Fibroblast of skin of abdomen (primary cell): ENCODE measurements around the gene PEAK1.
"Not testable (repeated sequence)": the region's sequence is repeated elsewhere in the genome, so short reads cannot be mapped to it uniquely, and the experiment has no call there.

Experiments
- DNase-seq: peaks from one replicate; pipeline ENCODE4 v3.0.0-alpha.2; 2013

PEAK1 gene

GRCh38 chr15:77221708-77222107 is 198.2 kb downstream of the PEAK1 start:
- DNase-seq: no peak

DNA sequence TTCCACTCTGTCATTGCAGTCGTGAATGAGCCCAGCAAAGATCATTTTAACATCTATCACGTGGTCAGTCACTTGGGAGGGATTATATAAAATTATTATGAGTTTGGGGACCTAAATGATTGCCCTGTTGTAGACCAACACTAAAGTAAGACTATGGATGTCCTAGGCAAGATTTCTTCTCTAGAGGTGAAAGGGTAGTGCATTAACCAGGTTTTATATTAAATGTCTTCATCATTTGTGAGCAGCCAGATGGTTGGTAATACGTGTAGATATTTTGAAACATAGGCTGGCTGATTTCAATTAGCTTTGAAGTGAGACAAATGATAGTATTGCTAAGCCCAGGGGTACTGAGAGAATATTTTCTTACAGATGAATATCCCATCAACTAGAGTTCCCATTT is 198.7 kb downstream of the PEAK1 start:
- DNase-seq: no peak

DNA sequence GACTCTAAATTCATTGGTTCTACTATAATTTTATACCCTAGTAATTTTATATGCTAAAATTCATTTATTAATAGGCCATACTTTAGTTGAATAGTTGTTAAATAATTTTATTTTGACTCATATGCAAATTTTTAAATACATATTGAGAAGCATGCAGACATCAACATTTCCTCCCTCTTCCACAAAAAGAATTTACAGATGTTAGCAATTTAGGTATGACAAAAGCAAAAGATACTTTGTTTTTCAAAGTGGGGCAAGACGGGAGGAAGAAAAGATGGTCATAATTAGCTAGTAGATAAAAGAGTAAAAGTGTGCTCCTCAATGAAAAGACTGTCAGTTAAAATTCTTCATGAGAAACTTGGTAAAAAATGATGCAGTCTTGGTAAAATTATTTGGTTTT is 200.1 kb downstream of the PEAK1 start:
- DNase-seq: peak; percentile 42

- no peak for DNase-seq
Measured at GRCh38 chr15:77209221-77209620, 210.7 kb downstream of the PEAK1 start.

DNA sequence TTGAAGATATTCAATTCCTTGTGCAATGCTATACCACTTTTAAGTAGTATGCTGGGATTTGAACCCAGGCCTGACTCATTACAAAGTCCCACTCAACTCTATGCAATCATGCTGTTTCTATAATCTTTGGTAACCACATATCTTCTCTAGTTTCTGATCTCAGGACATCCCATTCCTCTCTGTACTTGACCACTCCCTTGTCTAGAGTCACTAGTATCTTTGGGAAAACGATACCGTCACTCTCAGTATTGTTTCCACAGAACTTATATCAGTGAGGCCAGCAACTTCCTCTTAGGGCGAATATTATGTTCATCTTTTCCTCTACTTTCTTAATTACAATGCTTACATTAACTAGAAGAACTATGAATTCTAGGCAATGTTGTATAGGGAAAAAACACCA is 211.7 kb downstream of the PEAK1 start:
- no peak for DNase-seq

GRCh38 chr15:77201665-77202064 is 218.2 kb downstream of the PEAK1 start:
- DNase-seq: no peak

DNA sequence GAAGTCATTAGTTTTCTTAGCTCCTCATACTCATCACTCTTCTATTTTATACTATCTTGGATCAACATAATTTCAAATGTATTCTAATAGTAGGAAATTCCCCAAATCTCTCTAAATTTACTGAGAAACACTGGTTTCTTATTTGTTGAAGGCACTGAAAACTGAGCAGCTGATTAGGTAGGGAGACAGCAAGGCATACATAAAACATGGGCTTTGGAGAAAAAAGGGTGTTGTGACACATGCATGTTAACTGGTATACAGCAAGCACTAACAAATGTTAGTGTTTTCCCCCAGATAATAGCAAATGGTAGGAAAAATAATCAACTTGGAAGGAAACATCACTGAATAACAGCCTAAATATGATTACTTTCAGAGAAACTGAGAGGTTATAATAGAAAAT is 223.5 kb downstream of the PEAK1 start:
- DNase-seq: no peak

GRCh38 chr15:77195586-77195985 is 224.3 kb downstream of the PEAK1 start:
- DNase-seq: no peak

GRCh38 chr15:77192451-77192850 is 227.5 kb downstream of the PEAK1 start:
- no peak for DNase-seq

DNA sequence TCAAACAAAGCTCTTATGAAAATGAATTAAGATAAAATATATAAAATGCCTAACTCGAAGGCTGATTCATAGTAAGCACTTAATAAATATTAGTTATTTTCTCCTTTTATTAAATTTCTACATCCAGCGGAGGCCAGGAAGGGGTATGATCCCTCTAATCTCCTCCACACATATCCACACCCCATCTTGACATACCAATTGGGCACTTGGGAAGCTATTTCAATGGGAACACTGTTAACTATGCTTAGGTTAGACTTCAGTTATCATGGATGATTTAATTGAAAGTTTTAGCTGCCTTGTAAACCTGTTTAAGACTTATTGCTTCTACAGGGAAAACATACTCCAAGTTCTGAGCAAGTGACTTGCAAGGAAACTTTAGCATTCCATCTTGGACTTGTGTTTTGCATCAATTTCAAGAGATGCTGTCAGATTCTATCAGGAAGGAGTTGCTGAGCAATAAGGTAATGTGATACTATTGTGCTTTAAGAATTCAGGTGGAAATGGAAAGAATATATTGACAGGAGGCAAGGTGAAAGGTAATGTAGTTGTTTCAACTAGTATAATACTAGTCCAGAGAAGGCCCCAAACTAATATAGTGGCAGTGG is 228.6 kb downstream of the PEAK1 start:
- no peak for DNase-seq

GRCh38 chr15:77187751-77188464 is 232.0 kb downstream of the PEAK1 start:
- DNase-seq: peak; percentile 26

DNA sequence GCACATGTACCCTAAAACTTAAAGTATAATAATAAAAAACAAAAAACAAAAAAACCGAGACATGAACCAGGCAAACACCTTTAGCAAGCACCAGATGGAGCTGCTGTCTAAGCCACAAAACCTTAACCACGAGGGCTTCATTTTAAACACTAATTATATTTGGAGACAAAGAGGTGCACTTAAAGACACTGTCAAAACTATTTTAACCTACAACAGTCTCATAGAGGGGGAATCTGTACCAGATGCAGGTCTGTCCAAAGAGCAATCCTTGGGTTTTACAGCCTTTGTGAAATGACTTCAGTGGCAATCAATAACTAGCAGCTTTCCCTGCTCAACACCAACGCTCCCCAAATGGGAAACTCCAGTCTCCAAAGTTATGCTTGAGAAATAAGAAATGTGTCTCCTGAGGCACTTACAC is 233.3 kb downstream of the PEAK1 start:
- peak; percentile 42 for DNase-seq

DNA sequence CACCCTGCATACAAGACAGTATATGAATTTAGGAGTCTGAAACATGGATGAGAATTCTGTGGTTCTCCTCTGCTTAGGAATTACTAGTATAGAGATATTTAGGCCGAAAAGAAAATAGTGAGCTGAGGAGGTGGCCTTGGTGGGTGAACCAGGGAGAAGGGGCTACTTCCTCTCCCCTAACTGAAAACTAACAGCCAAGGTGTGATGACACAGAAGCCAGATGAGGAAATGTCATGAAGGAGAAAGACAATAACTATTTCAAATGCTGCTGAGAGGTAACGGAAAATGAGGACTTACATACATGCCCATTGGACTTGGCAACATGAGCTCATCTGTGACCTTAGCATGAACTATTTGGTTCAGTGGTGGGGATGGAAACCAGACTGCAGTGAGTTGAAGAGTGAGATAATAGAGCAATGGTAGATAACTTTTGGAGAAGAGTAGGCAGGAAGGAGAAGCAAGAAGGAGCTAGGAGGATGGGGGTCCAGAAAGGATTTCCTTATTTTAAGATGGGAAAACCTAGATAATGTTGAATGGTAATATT is 234.6 kb downstream of the PEAK1 start:
- DNase-seq: no peak

- not testable (repeated sequence) for DNase-seq
Measured at GRCh38 chr15:77184352-77184751, 235.6 kb downstream of the PEAK1 start.

- no peak for DNase-seq
Measured at GRCh38 chr15:77183066-77183465, 236.8 kb downstream of the PEAK1 start.

GRCh38 chr15:77181305-77182074 is 238.4 kb downstream of the PEAK1 start:
- DNase-seq: no peak

DNA sequence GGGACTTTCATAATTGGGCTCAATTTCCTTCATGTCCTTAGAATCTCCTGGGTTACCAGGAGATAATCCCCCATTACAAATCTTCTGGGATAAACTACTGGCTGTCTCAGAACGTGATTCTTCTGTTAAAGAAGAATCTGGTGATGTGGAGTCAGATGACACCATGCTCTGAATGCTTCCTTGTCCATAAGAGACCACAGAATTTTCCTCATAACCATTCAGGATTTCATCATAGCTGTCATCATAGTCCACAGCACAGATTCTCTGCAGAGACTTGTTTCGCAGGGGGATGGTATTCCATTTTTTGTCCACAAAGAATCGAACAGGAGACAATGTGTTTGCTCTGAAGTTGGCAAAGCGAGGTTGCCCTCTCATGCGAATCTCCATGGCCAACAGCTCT is 239.1 kb downstream of the PEAK1 start:
- peak; percentile 85 for DNase-seq

GRCh38 chr15:77180270-77180669 is 239.6 kb downstream of the PEAK1 start:
- no peak for DNase-seq

DNA sequence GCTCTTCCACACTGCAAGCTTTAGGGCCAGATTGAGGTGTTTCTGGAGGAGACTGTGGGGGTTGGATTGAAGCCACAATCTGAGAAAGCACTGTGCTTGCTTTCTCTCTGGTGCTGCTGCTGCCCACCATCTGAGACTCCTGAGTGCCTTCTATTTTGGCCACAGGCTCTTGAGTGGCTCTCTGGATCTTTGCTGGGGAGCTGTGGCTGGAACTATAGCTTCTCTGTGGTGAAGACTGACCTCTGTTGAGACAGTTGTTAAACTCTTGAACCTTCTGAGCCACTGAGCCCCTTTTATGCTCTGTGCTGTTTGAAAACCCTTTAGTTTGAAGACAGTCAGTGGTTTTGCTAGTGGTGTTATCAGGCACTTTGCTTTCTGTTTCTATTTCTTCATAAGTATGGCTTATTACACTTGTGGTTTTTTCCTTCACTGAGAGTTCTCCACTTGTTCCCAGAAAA is 240.3 kb downstream of the PEAK1 start:
- no peak for DNase-seq

GRCh38 chr15:77178411-77178810 is 241.5 kb downstream of the PEAK1 start:
- DNase-seq: no peak

DNA sequence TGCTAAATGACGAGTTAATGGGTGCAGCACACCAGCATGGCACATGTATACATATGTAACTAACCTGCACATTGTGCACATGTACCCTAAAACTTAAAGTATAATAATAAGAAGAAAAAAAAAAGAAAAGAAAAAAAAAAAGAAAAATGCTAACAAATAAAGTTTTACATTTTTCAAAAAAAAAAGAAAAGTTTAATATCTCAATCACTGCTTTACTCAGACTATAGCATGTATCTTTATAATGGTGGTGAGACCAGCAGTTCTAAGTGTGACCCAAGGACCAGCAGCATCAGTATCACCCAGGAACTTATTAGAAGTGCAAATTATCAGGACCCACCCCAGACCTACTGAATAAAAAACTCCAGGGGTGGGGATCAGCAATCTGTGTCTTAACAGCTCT is 243.8 kb downstream of the PEAK1 start:
- not testable (repeated sequence) for DNase-seq

- no peak for DNase-seq
Measured at GRCh38 chr15:77173487-77173886, 246.4 kb downstream of the PEAK1 start.

- no peak for DNase-seq
Measured at GRCh38 chr15:77171221-77171967, 248.5 kb downstream of the PEAK1 start.
